ENCODE data around the gene PPP1R10.
"Not testable (repeated sequence)": the region's sequence is repeated elsewhere in the genome, so short reads cannot be mapped to it uniquely, and the experiment has no call there.

PPP1R10 gene

DNA sequence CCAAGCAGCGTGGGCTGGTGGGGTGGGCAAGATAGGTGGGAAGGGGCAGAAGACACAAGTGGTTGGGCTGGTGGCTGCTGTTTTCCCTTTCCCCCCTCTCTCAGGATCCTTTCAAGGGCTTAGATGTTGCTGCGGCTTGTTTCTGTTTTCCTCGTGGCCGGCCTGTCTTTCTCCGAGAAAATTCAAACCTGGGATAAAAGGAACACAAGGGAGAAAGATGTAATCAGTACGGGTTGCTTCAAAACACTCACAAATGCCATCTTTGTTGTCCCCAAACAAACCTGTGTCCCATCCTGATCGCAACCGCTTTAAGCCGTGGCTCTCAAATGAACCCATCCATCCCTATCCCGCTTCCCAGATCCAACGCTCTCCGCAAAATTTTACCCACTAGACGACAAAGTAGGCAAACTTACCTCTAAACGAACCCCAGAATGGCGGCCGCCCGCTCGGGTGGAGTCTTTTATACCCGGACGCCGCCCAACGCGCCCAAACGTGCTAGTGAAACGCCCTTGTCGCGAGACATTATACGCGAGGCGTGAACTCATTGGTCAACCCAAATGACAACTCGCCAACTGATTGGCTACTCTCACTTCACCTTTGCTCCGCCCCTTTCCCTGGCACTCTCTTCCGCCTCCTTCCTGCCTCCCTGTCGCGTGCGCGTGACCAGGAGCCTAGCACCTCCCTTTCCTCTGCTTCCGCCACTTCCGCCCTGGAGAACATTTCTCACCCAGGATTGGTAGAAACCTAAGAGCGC lies at the start of gene PPP1R10:
PPP1R10 (minus strand) TSS at position 433 of the 754 bp plus-strand sequence. CDS start 7,299 bp downstream, outside the sequence.
- TF ChIP-seq, protein P1, sequence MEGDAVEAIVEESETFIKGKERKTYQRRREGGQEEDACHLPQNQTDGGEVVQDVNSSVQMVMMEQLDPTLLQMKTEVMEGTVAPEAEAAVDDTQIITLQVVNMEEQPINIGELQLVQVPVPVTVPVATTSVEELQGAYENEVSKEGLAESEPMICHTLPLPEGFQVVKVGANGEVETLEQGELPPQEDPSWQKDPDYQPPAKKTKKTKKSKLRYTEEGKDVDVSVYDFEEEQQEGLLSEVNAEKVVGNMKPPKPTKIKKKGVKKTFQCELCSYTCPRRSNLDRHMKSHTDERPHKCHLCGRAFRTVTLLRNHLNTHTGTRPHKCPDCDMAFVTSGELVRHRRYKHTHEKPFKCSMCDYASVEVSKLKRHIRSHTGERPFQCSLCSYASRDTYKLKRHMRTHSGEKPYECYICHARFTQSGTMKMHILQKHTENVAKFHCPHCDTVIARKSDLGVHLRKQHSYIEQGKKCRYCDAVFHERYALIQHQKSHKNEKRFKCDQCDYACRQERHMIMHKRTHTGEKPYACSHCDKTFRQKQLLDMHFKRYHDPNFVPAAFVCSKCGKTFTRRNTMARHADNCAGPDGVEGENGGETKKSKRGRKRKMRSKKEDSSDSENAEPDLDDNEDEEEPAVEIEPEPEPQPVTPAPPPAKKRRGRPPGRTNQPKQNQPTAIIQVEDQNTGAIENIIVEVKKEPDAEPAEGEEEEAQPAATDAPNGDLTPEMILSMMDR (IDR thresholded peaks at IDR 0.05; ENCODE audit: low read length, missing control alignments), result no peak
- H3K4me3 ChIP-seq (replicated peaks; ENCODE audit: low read depth, low read length), result peak within 1 kb of the TSS; percentile 92
- DNase-seq (ENCODE audit: low read depth), result peak; percentile 100

DNA sequence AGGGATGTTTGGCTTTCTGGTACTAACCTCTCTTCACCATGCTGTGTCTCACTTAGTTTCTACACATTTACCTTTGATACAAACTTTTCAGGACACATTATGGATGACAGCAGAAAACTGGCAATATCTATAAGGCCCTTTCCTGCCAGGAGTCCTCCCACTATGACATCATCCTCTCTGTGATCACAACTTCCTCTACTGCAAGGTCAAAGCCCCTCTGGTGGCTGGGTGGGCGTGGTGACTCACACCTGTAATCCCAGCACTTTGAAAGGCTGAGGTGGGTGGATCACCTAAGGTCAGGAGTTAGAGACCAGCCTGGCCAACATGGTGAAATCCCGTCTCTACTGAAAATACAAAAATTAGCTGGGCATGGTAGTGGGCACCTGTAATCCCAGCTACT lies 49.3 kb upstream of the PPP1R10 start:
- not testable (repeated sequence) for DNase-seq (ENCODE audit: low read depth); H3K4me3 ChIP-seq (replicated peaks; ENCODE audit: low read depth, low read length)

DNA sequence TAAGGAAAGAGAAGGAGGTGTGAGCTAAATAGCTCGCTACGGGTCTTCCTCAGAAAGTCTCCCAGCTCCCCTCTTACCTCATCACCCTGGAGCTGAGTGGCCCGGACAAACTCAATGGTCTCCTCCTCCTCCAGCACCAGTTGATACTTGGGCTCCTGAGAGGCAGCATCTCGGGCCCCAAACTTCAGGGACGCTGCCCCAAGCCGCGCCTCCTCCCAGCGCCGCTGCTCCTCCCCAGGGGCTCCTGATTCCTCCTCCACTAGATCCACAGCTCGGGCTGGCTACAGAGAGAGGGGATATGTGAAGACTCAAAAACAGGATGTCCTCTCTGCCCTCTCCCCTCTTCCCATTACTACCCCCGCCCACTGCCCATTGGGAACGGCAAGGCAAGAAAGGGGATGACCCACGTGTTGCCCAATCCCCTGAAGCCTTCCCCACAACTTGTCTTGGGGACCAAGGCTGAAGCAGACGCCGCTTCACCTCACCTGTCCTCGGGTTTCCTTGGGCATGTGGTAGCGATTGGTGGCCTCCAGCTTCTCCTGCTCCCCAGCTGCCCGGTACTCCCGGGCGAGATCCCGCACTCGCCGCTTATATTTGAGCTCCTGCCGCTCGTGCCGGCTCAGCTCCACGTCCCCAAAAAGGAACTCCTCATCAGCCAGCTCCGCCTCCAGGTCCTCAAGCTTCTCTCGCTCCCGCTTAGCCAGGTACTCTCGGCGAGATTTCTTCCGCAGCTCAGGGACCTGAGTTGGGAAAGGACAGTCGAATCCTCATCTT lies 48.1 kb upstream of the PPP1R10 start:
- TF ChIP-seq, protein P1 (IDR thresholded peaks at IDR 0.05; ENCODE audit: low read length, missing control alignments), result no peak
- DNase-seq (ENCODE audit: low read depth), result no peak
- H3K4me3 ChIP-seq (replicated peaks; ENCODE audit: low read depth, low read length), result no peak overlapping the region

DNA sequence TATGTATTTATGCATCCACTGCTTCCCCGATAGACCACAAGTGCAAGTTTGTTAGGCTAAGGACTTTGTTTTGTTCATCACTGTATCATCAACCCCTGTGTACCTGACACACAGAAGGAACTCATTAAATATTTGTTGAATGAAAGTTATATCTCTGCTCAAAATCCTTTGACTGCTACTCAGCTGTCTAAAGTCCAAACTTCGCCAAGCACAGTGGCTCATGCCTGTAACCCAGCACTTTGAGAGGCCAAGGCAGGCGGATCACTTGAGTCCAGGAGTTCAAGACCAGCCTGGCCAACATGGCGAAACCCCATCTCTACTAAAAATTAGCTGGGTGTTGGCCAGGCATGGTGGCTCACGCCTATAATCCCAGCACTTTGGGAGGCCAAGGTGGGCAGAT lies 40.9 kb upstream of the PPP1R10 start:
- H3K4me3 ChIP-seq (replicated peaks; ENCODE audit: low read depth, low read length); DNase-seq (ENCODE audit: low read depth): not testable (repeated sequence)

DNA sequence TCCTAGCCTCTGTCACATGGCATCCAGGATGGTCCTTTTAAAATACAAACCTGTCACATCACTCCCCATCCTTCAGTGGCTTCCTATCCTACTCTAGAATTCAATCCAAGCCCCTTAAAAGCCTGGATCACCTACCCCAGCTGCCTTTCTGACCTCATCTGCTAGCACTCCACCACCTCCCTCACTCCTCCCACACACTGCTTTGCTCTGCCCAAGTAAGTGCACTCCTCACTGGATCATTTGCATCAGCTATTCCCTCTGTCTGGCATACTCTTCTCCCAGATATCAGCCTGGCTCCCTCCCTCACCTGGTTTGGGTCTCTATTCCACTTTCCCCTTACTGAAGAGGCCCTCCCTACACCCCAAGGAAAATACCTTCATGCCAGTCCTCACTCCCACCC lies 40.4 kb upstream of the PPP1R10 start:
- TF ChIP-seq, protein P1 (IDR thresholded peaks at IDR 0.05; ENCODE audit: low read length, missing control alignments), result no peak
- DNase-seq (ENCODE audit: low read depth), result no peak
- H3K4me3 ChIP-seq (replicated peaks; ENCODE audit: low read depth, low read length), result no peak overlapping the region

DNA sequence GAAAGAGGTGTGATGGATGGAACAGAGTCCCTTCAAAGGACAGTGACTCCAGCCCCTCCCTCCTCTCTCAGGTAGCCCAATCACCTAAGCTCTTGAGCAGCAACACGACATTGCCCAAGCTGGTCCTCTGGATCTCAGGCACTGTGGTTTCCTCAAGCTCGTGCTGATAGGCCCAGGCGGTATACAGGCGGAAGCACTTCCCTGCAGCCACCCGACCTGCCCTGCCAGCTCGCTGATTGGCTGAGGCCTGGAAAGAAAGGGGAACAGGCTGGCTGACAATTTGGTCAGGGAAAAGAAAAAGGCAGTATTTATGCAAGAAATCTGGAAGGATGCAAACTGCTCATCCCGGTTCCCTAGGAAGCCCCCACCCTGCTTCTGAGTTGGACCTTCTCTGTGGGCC lies 39.5 kb upstream of the PPP1R10 start:
- no peak for DNase-seq (ENCODE audit: low read depth)

DNA sequence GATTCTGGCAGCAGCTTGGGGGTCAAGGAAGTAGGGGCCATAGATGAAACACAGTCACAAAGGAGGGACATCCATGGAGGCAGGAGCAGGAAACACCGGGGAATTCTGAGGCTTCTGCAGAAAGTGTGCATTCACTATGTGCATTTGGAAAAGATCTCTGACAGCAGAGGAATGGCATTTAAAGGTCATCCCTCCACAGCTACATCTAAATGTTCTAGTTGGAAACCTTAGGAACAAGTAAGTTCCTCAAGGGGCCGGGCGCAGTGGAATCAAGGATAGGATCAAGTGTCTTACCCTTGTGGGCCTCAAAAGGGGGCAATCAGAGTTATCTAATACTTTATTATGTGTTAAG lies 38.7 kb upstream of the PPP1R10 start:
- DNase-seq (ENCODE audit: low read depth), result no peak
- no peak overlapping the region for H3K4me3 ChIP-seq (replicated peaks; ENCODE audit: low read depth, low read length)
- TF ChIP-seq, protein P1 (IDR thresholded peaks at IDR 0.05; ENCODE audit: low read length, missing control alignments), result no peak

More for the DNA sequence above, 39.5 kb upstream of the PPP1R10 start:
- H3K4me3 ChIP-seq (replicated peaks; ENCODE audit: low read depth, low read length), result no peak overlapping the region
- TF ChIP-seq, protein P1 (IDR thresholded peaks at IDR 0.05; ENCODE audit: low read length, missing control alignments), result no peak

Data from fibroblast of pulmonary artery (primary cell).